ENCODE data around the gene LMF1.

The LMF1 gene

GRCh38 chr16:876523-877241, 94.1 kb downstream of the LMF1 start:
- DNase-seq, result no peak

DNA sequence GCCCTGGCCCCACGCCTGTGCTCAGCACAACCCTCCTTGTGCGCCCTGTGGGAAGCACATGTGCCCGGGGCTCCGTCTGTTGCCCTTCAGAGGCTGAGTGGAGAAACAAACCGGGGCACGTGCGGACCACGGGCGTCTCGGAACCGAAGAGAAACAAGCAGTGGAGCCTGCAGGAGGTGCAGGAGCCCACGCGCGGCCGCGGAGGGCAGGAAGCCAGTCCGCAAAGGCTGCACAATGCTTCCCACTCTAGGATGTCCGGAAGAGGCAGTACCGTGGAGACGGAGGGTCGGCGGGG, 94.8 kb downstream of the LMF1 start:
- no peak for DNase-seq

DNA sequence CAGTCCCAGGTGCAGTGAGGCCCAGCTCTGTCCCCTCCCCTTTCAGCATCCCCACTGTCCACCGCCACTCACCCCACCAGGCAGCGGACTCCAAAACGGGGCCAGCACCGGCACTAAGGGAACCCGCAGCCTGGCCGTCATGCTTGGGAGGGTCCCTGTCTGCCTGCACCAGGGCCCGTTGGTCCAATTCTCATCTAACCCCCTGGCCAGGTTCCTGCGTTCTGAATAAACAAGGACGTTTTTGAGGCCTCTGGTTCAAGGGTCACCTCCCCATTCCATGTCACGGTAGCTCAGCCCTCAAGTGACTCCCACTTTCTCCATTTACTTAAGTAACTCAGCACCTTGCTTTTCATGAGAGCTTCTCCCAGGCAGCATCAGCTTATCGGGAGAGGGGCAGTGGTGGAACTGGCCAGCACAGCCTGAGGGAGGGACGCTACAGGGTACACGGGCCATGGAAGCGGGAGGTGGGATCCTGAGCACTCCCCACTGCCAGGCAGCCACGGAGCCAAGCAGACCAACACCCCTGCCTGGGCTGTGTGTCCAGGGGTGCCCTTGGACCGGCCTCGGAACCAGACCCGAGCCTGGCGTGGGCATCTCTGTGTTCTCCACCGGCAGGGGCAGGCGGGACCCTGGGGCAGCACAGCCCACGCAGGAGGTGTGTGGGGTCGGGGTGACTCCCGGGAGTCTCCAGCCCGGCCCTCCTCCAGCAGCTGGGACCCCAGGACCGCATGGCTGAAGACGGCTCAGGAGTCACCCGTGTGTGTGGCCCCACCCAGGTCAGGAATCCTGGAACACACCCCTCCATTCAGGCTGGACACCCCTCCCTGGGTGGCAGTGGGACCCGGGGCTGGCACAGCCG, 95.4 kb downstream of the LMF1 start:
- no peak for DNase-seq

DNA sequence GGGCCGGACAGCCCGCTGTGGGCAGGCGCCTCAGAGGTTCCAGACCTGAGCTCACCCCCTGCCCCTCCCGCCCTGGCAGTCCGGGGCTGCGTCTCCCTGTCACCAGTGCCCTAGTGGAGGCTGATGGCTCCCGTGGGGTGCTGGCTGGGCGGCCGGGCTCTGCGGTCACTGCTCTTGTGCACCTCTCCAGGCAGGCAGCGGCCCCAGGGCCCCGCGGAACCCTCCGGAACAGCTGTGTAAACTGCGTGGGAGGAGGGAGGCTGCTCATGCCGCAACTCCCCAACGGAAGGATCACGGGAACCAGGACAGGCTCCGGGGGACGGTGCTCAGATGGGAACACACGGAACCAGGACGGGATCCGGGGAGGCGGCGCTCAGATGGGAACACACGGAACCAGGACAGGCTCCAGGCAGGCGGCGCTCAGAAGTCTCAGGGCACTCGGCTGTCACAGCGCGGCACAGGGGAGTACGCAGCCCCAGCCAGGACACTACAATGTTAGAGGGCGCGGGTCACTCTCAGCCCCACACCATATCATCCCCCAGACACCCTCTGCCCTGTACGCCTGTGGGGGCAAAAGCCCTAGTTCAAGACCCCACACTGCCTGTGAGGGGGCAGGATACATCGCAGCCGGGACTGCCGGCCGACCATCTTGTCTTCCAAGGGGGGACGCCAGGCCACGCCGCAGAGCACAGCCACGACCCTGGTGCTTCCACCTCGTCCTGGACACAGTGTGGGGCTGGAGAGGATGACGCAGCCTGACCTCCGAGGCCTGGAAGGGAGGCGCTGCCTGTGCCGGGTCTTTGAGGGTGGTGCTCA, 96.2 kb downstream of the LMF1 start:
- DNase-seq, result no peak

GRCh38 chr16:873889-874288, 96.9 kb downstream of the LMF1 start:
- DNase-seq, result no peak

DNA sequence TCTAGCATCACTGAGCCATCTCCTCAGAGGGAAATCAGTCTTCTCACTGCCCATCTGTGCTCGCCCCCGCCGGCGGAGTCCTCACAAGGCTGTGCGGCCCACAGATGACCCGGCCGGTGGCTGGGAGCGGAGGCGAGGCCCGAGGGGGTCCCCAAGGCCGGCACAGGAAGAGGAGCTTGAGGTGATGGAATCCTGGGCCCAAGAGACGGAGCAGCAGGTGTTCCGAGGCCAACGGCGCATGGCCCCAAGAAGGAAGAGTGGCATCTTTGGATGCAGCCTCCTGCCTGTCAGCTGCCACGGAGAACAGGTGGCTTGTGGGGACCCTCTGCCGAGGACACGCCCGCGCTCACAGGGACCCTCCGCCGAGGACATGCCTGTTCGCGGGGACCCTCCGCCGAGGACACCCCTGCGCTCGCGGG, 97.5 kb downstream of the LMF1 start:
- DNase-seq, result no peak

- no peak for DNase-seq
Measured at GRCh38 chr16:872436-873242, 98.1 kb downstream of the LMF1 start.

- DNase-seq, result no peak
Measured at GRCh38 chr16:871562-872345, 99.0 kb downstream of the LMF1 start.

DNA sequence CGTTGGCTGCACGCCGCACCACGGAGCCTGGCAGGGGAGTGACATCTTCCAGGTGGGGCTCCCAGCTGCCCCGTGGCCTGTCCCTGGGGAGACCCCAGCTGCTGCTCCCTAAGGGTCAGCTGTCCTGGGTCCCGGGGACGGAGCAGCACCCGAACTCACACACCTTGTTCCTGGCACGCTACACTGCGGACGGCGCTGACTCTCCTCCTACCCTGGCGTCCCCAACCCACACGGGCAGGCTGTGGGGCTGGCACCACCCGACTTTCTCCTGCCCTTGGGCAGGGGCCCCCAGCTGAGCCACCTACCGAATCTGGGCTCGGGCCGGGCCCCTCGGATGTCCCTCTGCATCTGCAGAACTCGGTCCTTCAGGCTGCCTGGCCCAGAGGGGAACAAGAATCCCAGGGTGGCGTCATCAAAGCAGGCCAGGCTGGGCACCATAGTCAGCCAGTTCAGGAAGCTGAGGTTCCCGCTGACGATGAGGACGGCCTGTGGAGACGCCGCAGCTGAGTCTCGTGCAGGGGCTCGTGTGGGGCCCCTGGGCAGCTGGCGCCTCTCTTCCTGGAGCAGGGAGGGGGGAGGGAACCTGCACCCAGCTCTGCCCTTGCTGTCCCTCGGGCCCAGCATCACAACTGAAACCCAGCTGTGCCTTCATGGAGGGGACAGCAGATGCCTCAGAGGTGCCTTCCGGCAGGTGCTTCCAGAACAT, 99.8 kb downstream of the LMF1 start:
- DNase-seq, result no peak

DNA sequence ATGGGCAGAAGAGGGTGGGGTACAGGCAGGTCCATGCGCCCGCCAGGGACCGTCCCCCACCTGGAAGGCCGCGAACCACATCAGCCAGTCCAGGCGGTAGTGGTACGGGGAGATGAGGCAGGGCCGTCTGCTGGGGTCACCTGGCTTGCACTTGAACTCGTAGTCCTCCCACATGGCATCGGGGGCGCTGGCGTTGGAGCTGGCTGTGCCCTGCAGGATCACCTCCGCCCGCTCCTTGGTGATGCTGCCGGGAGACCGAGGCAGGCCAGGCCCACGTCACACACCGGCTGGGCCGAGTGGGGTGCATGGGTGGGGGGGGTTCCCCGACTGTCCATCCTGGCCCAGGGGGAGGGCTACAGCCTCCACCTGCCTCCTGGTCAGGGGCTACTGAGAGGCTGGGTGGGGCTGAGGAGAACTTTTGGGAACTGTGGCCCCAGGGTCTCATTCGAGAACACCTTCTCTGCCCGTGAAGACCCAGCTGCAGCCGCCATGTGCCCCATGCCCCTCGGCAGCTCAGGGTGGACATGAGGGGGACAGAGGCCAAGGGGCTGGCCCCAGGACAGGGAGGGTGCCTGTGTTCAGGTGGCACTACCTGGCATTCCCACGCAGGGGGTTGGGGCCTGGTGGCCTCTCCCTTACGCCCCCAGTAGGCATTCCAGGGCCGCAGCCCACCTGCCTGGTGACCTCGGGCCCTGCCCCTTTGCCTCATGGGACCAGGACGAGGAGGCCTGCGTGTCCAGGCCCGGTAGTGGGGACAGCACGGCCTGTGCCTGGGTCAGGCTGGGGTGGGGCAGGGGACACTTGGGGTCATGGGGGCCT, 100.8 kb downstream of the LMF1 start:
- no peak for DNase-seq

GRCh38 chr16:868846-869822, 101.7 kb downstream of the LMF1 start:
- no peak for DNase-seq

GRCh38 chr16:868386-868755, 102.4 kb downstream of the LMF1 start:
- DNase-seq, result no peak

GRCh38 chr16:867421-868385, 103.1 kb downstream of the LMF1 start:
- no peak for DNase-seq

DNA sequence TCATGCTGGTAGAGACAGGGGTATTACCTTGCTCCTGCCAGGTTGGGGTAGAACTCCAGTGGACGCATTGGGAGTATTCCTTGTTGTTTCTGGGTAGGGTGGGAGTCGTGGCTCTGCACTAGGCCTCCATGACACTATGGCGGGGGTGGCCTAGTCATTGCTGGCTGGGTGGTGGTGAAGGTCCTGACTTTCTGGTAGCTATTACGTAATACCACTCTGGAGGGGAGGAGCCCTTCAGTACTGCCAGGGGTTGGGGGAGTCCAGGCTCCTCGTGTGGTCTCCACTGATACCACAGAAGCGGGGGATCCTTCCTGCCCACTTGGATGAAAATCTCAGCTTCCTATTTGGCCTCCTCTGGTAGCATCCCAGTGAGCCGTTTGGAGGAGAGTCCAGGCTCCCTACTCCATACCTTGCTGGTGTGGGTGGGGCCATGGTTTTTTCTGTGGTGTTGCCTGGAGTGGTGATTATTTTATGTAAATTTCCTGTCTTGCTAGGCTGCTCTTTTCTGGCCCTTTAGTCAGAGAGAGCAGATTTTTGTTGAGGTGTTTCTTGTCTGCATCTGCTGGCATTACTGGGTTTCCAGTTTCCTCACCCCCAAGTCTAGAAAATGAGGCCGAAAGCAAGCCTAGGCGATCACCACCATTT, 104.4 kb downstream of the LMF1 start:
- no peak for DNase-seq

GRCh38 chr16:865026-865425, 105.8 kb downstream of the LMF1 start:
- no peak for DNase-seq

- no peak for DNase-seq
Measured at GRCh38 chr16:861446-861845, 109.3 kb downstream of the LMF1 start.

DNA sequence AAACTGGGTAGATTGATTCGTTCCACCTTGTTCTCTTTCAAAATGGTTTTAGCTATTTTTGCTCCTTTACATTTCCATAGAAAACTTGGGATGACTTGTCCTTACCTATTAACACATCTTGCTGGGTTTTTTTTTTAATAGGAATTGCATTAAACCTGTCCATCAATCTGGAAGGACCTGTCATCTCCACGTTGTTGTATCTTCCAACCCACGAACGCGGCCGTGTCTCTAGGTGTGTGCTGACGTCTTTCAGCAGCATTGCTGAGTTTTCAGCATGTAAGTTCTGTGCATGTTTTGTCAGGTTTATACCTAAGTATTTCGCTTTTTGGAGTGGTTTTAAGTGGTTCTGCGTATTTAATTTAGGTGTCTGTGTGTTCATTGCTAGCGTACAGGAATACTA, 109.9 kb downstream of the LMF1 start:
- DNase-seq, result no peak
